GM13977 (cell line): ENCODE measurements around the gene THOP1.

Experiments used
- DNase-seq: peaks from one replicate; pipeline ENCODE4 v3.0.0; 2012; ENCODE audit warnings: low spot score
- CTCF ChIP-seq: IDR thresholded peaks from 2 replicates; pipeline ENCODE4 v1.5.1; 2012; ENCODE audit warnings: mild to moderate bottlenecking, control low read depth; ENCODE audit not compliant: insufficient read depth; ENCODE audit errors: extremely low read depth, missing control alignments
- in situ Hi-C: fragments of 300-500 bp; cut with MboI; formaldehyde crosslinking; loops from one replicate; pipeline ENCODE4 v1.12.0; 2022; ENCODE audit warnings: low sequenced_read_pairs, low pct_unique_long_range_greater_than_20kb, mixed read lengths, inconsistent platforms; ENCODE audit not compliant: unreplicated experiment

The THOP1 gene

GRCh38 chr19:2811735-2812413, 26.6 kb downstream of the THOP1 start:
- DNase-seq, result no peak
- in situ Hi-C loops, result no loop called here
- TF ChIP-seq CTCF, result no peak

GRCh38 chr19:2812414-2813234, 27.3 kb downstream of the THOP1 start:
- peak; percentile 34 for DNase-seq
- no peak for TF ChIP-seq CTCF
- in situ Hi-C loops, result no loop called here

GRCh38 chr19:2813235-2814160, 28.2 kb downstream of the THOP1 start:
- in situ Hi-C loops, result no loop called here
- no peak for TF ChIP-seq CTCF
- DNase-seq, result peak; percentile 19

GRCh38 chr19:2814426-2814825, 29.1 kb downstream of the THOP1 start:
- TF ChIP-seq CTCF, result no peak
- in situ Hi-C loops, result no loop called here
- no peak for DNase-seq

GRCh38 chr19:2815191-2815614, 29.9 kb downstream of the THOP1 start:
- in situ Hi-C loops, result no loop called here
- no peak for TF ChIP-seq CTCF

GRCh38 chr19:2815923-2816322, 30.6 kb downstream of the THOP1 start:
- in situ Hi-C loops, result no loop called here

More at GRCh38 chr19:2815191-2815614, 29.9 kb downstream of the THOP1 start:
- peak; percentile 21 for DNase-seq

More at GRCh38 chr19:2815923-2816322, 30.6 kb downstream of the THOP1 start:
- TF ChIP-seq CTCF, result no peak
- DNase-seq, result peak; percentile 31
